Esophagus (tissue), 2 donors: Measurements from ENCODE around the gene MYO5A. TPM values are rescaled to one million over a fixed set of nuclear protein-coding genes. Genes with fewer than 3 reads are reported as not detected.

Experiments
- H3K27ac ChIP-seq, 2 donors: one replicate each; pipeline ENCODE4 v1.5.1; 2013; ENCODE audit warnings: low read depth in 2 of 2, mild to moderate bottlenecking in 2 of 2, inconsistent platforms in 1 of 2, low read length in 1 of 2, moderate library complexity in 1 of 2
- H3K27me3 ChIP-seq, 2 donors: one replicate each; pipeline ENCODE4 v1.6.1; 2013; ENCODE audit warnings: low read length in 2 of 2, control low read depth in 1 of 2, mild to moderate bottlenecking in 1 of 2; ENCODE audit not compliant: insufficient read depth in 2 of 2, control insufficient read depth in 1 of 2
- H3K36me3 ChIP-seq, 2 donors: one replicate each; pipeline ENCODE4 v1.6.1; 2013; ENCODE audit warnings: low read length in 1 of 2; ENCODE audit not compliant: control insufficient read depth in 2 of 2, insufficient read depth in 2 of 2
- H3K4me1 ChIP-seq, 2 donors: one replicate each; pipeline ENCODE4 v1.6.1; 2013; ENCODE audit warnings: low read length in 1 of 2; ENCODE audit not compliant: control insufficient read depth in 2 of 2, insufficient read depth in 2 of 2
- H3K4me3 ChIP-seq, 2 donors: one replicate each; pipeline ENCODE4 v1.5.1; 2013; ENCODE audit warnings: low read length in 2 of 2, mild to moderate bottlenecking in 2 of 2, low read depth in 1 of 2, moderate library complexity in 1 of 2
- H3K9me3 ChIP-seq, 2 donors: one replicate each; pipeline ENCODE4 v1.6.1; 2013; ENCODE audit warnings: mild to moderate bottlenecking in 2 of 2, low read depth in 1 of 2, low read length in 1 of 2, moderate library complexity in 1 of 2; ENCODE audit not compliant: control insufficient read depth in 2 of 2, insufficient read depth in 1 of 2
- WGBS, 2 donors: extraction: QIAGEN DNeasy Blood & Tissue Kit; methylation state at CpG; one replicate each; pipeline ENCODE4 v1.1.7; 2013; 5-methylcytosine and 5-hydroxymethylcytosine counted together
- polyA plus RNA-seq, 2 donors: library from polyadenylated mRNA; stranded (reverse); fragments of 200-250 nt; gene quantifications; one replicate each; pipeline ENCODE4 v1.2.3, GENCODE V29; 2013
- donor health status: healthy with polysubstance abuse.
- donor health status: Bipolar disorder and iron deficiency.

The MYO5A gene
- polyA plus RNA-seq, 2 donors: 1.6 to 1.9 TPM

GRCh38 chr15:52340093-52340492 is 188.6 kb downstream of the MYO5A start:
- Histone ChIP-seq H3K4me3 (no peak overlapping the region), H3K36me3 (peaks cover 0 to 3% of the 10 kb centered on the region in 2 donors), H3K9me3 (no peaks in the 10 kb centered on the region), H3K27ac (no peak overlapping the region), H3K4me1 (no peaks in the 10 kb centered on the region), H3K27me3 (no peaks in the 10 kb centered on the region)
- WGBS, 2 donors: 93 to 95% methylated on average over 16 of the region's 16 CpGs

- Histone ChIP-seq H3K27me3 (no peaks in the 10 kb centered on the region), H3K27ac (no peak overlapping the region), H3K9me3 (no peaks in the 10 kb centered on the region), H3K4me3 (no peak overlapping the region), H3K4me1 (no peaks in the 10 kb centered on the region), H3K36me3 (peaks cover 0 to 3% of the 10 kb centered on the region in 2 donors)
- WGBS, 2 donors: 97 to 100% methylated on average over 1 of the region's 1 CpG
These were observed 189.8 kb downstream of the MYO5A start for GRCh38 chr15:52338891-52339290.

GRCh38 chr15:52338058-52338457 is 190.6 kb downstream of the MYO5A start:
- 89 to 95% methylated on average over 3 of the region's 3 CpGs for WGBS, 2 donors
- no peak overlapping the region for H3K4me3 ChIP-seq
- no peaks in the 10 kb centered on the region for H3K9me3 ChIP-seq
- no peaks in the 10 kb centered on the region for H3K4me1 ChIP-seq
- H3K27ac ChIP-seq: no peak overlapping the region
- H3K36me3 ChIP-seq: peaks cover 0 to 3% of the 10 kb centered on the region in 2 donors
- H3K27me3 ChIP-seq: no peaks in the 10 kb centered on the region

- 71 to 80% methylated on average over 5 of the region's 5 CpGs for WGBS, 2 donors
- no peaks in the 10 kb centered on the region for H3K9me3 ChIP-seq
- peaks cover 0 to 3% of the 10 kb centered on the region in 2 donors for H3K36me3 ChIP-seq
- H3K27me3 ChIP-seq: no peaks in the 10 kb centered on the region
- H3K4me1 ChIP-seq: no peaks in the 10 kb centered on the region
- no peak overlapping the region for H3K27ac ChIP-seq
- no peak overlapping the region for H3K4me3 ChIP-seq
These were observed 191.4 kb downstream of the MYO5A start for GRCh38 chr15:52337198-52337853.

GRCh38 chr15:52336529-52336928 is 192.2 kb downstream of the MYO5A start:
- no peaks in the 10 kb centered on the region for H3K4me1 ChIP-seq
- H3K27ac ChIP-seq: no peak overlapping the region
- H3K9me3 ChIP-seq: no peaks in the 10 kb centered on the region
- 56 to 66% methylated on average over 4 of the region's 4 CpGs for WGBS, 2 donors
- no peaks in the 10 kb centered on the region for H3K27me3 ChIP-seq
- H3K36me3 ChIP-seq: peaks cover 0 to 3% of the 10 kb centered on the region in 2 donors
- H3K4me3 ChIP-seq: no peak overlapping the region

- Histone ChIP-seq H3K4me1 (no peaks in the 10 kb centered on the region), H3K36me3 (peaks cover 0 to 5% of the 10 kb centered on the region in 2 donors), H3K27me3 (no peaks in the 10 kb centered on the region), H3K4me3 (no peak overlapping the region), H3K27ac (no peak overlapping the region), H3K9me3 (no peaks in the 10 kb centered on the region)
- 79 to 83% methylated on average over 3 of the region's 3 CpGs for WGBS, 2 donors
These were observed 194.1 kb downstream of the MYO5A start for GRCh38 chr15:52334491-52335160.

- Histone ChIP-seq H3K36me3 (peaks cover 4 to 5% of the 10 kb centered on the region in 2 donors), H3K4me3 (no peak overlapping the region), H3K9me3 (no peaks in the 10 kb centered on the region), H3K4me1 (no peaks in the 10 kb centered on the region), H3K27me3 (no peaks in the 10 kb centered on the region), H3K27ac (no peak overlapping the region)
- WGBS, 2 donors: 54 to 66% methylated on average over 6 of the region's 6 CpGs
These were observed 197.0 kb downstream of the MYO5A start for GRCh38 chr15:52331490-52332240.

- H3K4me3 ChIP-seq: no peak overlapping the region
- peaks cover 4 to 7% of the 10 kb centered on the region in 2 donors for H3K36me3 ChIP-seq
- H3K27ac ChIP-seq: no peak overlapping the region
- 88 to 91% methylated on average over 1 of the region's 1 CpG for WGBS, 2 donors
- H3K9me3 ChIP-seq: no peaks in the 10 kb centered on the region
- H3K27me3 ChIP-seq: no peaks in the 10 kb centered on the region
- H3K4me1 ChIP-seq: no peaks in the 10 kb centered on the region
These were observed 198.7 kb downstream of the MYO5A start for GRCh38 chr15:52329987-52330386.

- Histone ChIP-seq H3K9me3 (no peaks in the 10 kb centered on the region), H3K27ac (no peak overlapping the region), H3K27me3 (no peaks in the 10 kb centered on the region), H3K4me3 (no peak overlapping the region), H3K36me3 (peaks cover 4 to 7% of the 10 kb centered on the region in 2 donors), H3K4me1 (no peaks in the 10 kb centered on the region)
- WGBS, 2 donors: 85 to 92% methylated on average over 2 of the region's 2 CpGs
These were observed 199.5 kb downstream of the MYO5A start for GRCh38 chr15:52329150-52329549.
